Neural cell (in vitro differentiated cells): Measurements from ENCODE around the gene KCNQ1OT1. TPM values are rescaled to one million over a fixed set of nuclear protein-coding genes. Genes with fewer than 3 reads are reported as not detected.

Experiments used
- H2AFZ ChIP-seq: fragments of 200-600, 300-800 bp; sonication (generic), shearing (Covaris generic); 2 replicates; pipeline ENCODE4 v1.6.0; 2014; ENCODE audit warnings: low read depth, mild to moderate bottlenecking, antibody characterized with exemption, low read length, moderate library complexity
- H3F3A ChIP-seq: fragments of 200-600 bp; shearing (Covaris generic); 2 replicates; pipeline ENCODE4 v1.6.1; 2016; ENCODE audit warnings: mild to moderate bottlenecking, moderate library complexity, mixed read lengths, antibody characterized with exemption, low read length; ENCODE audit not compliant: insufficient read depth, poor library complexity, severe bottlenecking
- H3K27ac ChIP-seq: fragments of 200-600, 300-800 bp; sonication (generic), shearing (Covaris generic); 2 replicates; pipeline ENCODE4 v1.5.1; 2014; ENCODE audit warnings: mild to moderate bottlenecking, low read length, moderate library complexity
- H3K27me3 ChIP-seq: fragments of 300-800, 200-600 bp; sonication (generic), shearing (Covaris generic); 2 replicates; pipeline ENCODE4 v1.6.0; 2014; ENCODE audit warnings: mild to moderate bottlenecking, low read depth, low read length, moderate library complexity; ENCODE audit not compliant: insufficient read depth
- H3K36me3 ChIP-seq: fragments of 300-800, 200-600 bp; sonication (generic), shearing (Covaris generic); 2 replicates; pipeline ENCODE4 v1.5.1; 2014; ENCODE audit warnings: mild to moderate bottlenecking, antibody characterized with exemption, low read length, moderate library complexity; ENCODE audit not compliant: insufficient read depth
- H3K4me2 ChIP-seq: fragments of 300-800, 200-600 bp; sonication (generic), shearing (Covaris generic); 2 replicates; pipeline ENCODE4 v1.6.0; 2014; ENCODE audit warnings: mild to moderate bottlenecking, low read length
- H3K4me3 ChIP-seq: fragments of 300-800, 200-600 bp; sonication (generic), shearing (Covaris generic); 2 replicates; pipeline ENCODE4 v1.5.1; 2014; ENCODE audit warnings: mild to moderate bottlenecking, low read length, moderate library complexity
- H3K79me2 ChIP-seq: fragments of 200-600 bp; shearing (Covaris generic); replicated peaks from 2 replicates; pipeline ENCODE4 v1.6.0; 2014; ENCODE audit warnings: mild to moderate bottlenecking, low read length, moderate library complexity; ENCODE audit not compliant: insufficient read depth
- H3K9ac ChIP-seq: fragments of 300-800, 200-600 bp; sonication (generic), shearing (Covaris generic); 2 replicates; pipeline ENCODE4 v1.6.1; 2016; ENCODE audit warnings: mild to moderate bottlenecking, low read length, mixed read lengths
- H3K9me2 ChIP-seq: fragments of 200-600 bp; shearing (Covaris generic); 2 replicates; pipeline ENCODE4 v1.6.1; 2016; ENCODE audit warnings: mild to moderate bottlenecking, low read length, mixed read lengths; ENCODE audit not compliant: insufficient read depth
- H3K9me3 ChIP-seq: fragments of 200-600, 300-800 bp; sonication (generic), shearing (Covaris generic); 2 replicates; pipeline ENCODE4 v1.6.1; 2016; ENCODE audit warnings: mild to moderate bottlenecking, mixed run types, low read length, moderate library complexity, mixed read lengths
- H4K20me1 ChIP-seq: fragments of 200-600 bp; shearing (Covaris generic); 2 replicates; pipeline ENCODE4 v1.6.1; 2016; ENCODE audit warnings: mild to moderate bottlenecking, mixed run types; ENCODE audit not compliant: insufficient read depth
- CTCF ChIP-seq: fragments of 450-650 bp; IDR thresholded peaks from 2 replicates; pipeline ENCODE4 v1.5.1; 2014; ENCODE audit warnings: antibody characterized with exemption, mild to moderate bottlenecking, moderate library complexity; ENCODE audit not compliant: poor library complexity, severe bottlenecking
- EP300 ChIP-seq: fragments of 450-650 bp; conservative IDR thresholded peaks from 2 replicates; pipeline ENCODE4 v1.6.1; 2014; ENCODE audit warnings: antibody characterized with exemption, mild to moderate bottlenecking, moderate library complexity; ENCODE audit not compliant: poor library complexity, severe bottlenecking
- EZH2 ChIP-seq: fragments of 200-600, 300-800 bp; shearing (Covaris generic), sonication (generic); IDR thresholded peaks from 2 replicates; pipeline ENCODE4 v1.6.1; 2014; ENCODE audit warnings: antibody characterized with exemption, low read length, borderline replicate concordance, mild to moderate bottlenecking; ENCODE audit not compliant: insufficient read depth, poor library complexity, severe bottlenecking
- MXI1 ChIP-seq: fragments of 450-650 bp; conservative IDR thresholded peaks from 2 replicates; pipeline ENCODE4 v1.6.1; 2014; ENCODE audit warnings: antibody characterized with exemption, mild to moderate bottlenecking; ENCODE audit not compliant: poor library complexity, severe bottlenecking
- POLR2AphosphoS5 ChIP-seq: IDR thresholded peaks from 2 replicates; pipeline ENCODE4 v1.6.1; 2012
- RAD21 ChIP-seq: fragments of 450-650 bp; conservative IDR thresholded peaks from 2 replicates; pipeline ENCODE4 v1.6.1; 2014; ENCODE audit warnings: antibody characterized with exemption, mild to moderate bottlenecking, moderate library complexity
- REST ChIP-seq: IDR thresholded peaks from 2 replicates; pipeline ENCODE4 v1.6.1; 2012; ENCODE audit warnings: borderline replicate concordance
- SMC3 ChIP-seq: fragments of 450-650 bp; conservative IDR thresholded peaks from 2 replicates; pipeline ENCODE4 v1.6.1; 2014; ENCODE audit warnings: antibody characterized with exemption, mild to moderate bottlenecking, moderate library complexity; ENCODE audit not compliant: poor library complexity
- TAF1 ChIP-seq: IDR thresholded peaks from 2 replicates; pipeline ENCODE4 v1.6.1; 2012; ENCODE audit warnings: low read depth
- polyA plus RNA-seq: library from polyadenylated mRNA; depleted of rRNA; stranded (reverse); fragments of >200 nt; gene quantifications from 2 replicates; pipeline ENCODE4 v1.2.3, GENCODE V29; 2014

The KCNQ1OT1 gene
- polyA plus RNA-seq, 1 donor from 2014 or later, result 0.12 TPM

GRCh38 chr11:2567026-2567671 lies 132.6 kb downstream of the KCNQ1OT1 start:
- Histone ChIP-seq H3K9ac (no peak overlapping the region), H3K79me2 (no peaks in the 10 kb centered on the region), H3K36me3 (no peaks in the 10 kb centered on the region), H3K4me3 (no peak overlapping the region), H3K27me3 (no peaks in the 10 kb centered on the region), H3K27ac (no peak overlapping the region), H3K4me2 (no peak overlapping the region), H4K20me1 (no peaks in the 10 kb centered on the region), H3F3A (no peaks in the 10 kb centered on the region), H3K9me2 (no peaks in the 10 kb centered on the region), H3K9me3 (no peaks in the 10 kb centered on the region), H2AFZ (no peak overlapping the region)
- TF ChIP-seq POLR2AphosphoS5 (no peak), EZH2 (no peak), REST (no peak), RAD21 (no peak), EP300 (no peak), MXI1 (no peak), TAF1 (no peak), SMC3 (no peak), CTCF (no peak)

- no peaks in the 10 kb centered on the region for H3F3A ChIP-seq
- H3K27ac ChIP-seq, result no peak overlapping the region
- no peaks in the 10 kb centered on the region for H4K20me1 ChIP-seq
- H3K4me3 ChIP-seq, result no peak overlapping the region
- H3K9me2 ChIP-seq, result no peaks in the 10 kb centered on the region
- no peaks in the 10 kb centered on the region for H3K36me3 ChIP-seq
- H3K9me3 ChIP-seq, result no peaks in the 10 kb centered on the region
- TF ChIP-seq MXI1, result no peak
- TF ChIP-seq CTCF, result no peak
- no peak for TF ChIP-seq REST
- TF ChIP-seq RAD21, result no peak
- TF ChIP-seq EZH2, result no peak
- TF ChIP-seq EP300, result no peak
- no peak for TF ChIP-seq SMC3
- no peak for TF ChIP-seq POLR2AphosphoS5
- TF ChIP-seq TAF1, result no peak
- no peaks in the 10 kb centered on the region for H3K27me3 ChIP-seq
- H2AFZ ChIP-seq, result no peak overlapping the region
- H3K9ac ChIP-seq, result no peak overlapping the region
- no peak overlapping the region for H3K4me2 ChIP-seq
- H3K79me2 ChIP-seq, result no peaks in the 10 kb centered on the region
Measured at GRCh38 chr11:2566223-2567025, 133.4 kb downstream of the KCNQ1OT1 start.
